CD14-positive monocyte (primary cell): ENCODE results near the gene DHCR7. TPM values are rescaled to one million over a fixed set of nuclear protein-coding genes. Genes with fewer than 3 reads are reported as not detected.

Experiments used
- DNase-seq, 3 donors: peaks; one replicate each; pipeline ENCODE4 v3.0.0-alpha.2; 2011 to 2022
- H2AFZ ChIP-seq: 2 replicates; pipeline ENCODE4 v1.6.0; 2012; ENCODE audit warnings: mild to moderate bottlenecking, low read depth, low read length, inconsistent platforms; ENCODE audit not compliant: insufficient read depth, poor library complexity, severe bottlenecking
- H3K27ac ChIP-seq, 2 donors: 1 replicate in 1 of 2; 2 replicates in 1 of 2; pipeline ENCODE4 v1.5.1; 2012 to 2013; ENCODE audit warnings: low read length in 2 of 2, control low read depth in 1 of 2, inconsistent platforms in 1 of 2, low read depth in 1 of 2, mild to moderate bottlenecking in 1 of 2
- H3K27me3 ChIP-seq, 2 donors: one replicate each; pipeline versions ENCODE4 v1.6.0 to v1.6.1; 2011 to 2013; ENCODE audit warnings: low read length in 2 of 2; ENCODE audit not compliant: control insufficient read depth in 2 of 2, insufficient read depth in 2 of 2
- H3K36me3 ChIP-seq, 2 donors: replicated peaks in 1 of 2; 1 replicate in 1 of 2; 2 replicates in 1 of 2; pipeline versions ENCODE4 v1.5.1 to v1.6.1; 2012 to 2013; ENCODE audit warnings: low read length in 2 of 2, control low read depth in 1 of 2, inconsistent platforms in 1 of 2, mild to moderate bottlenecking in 1 of 2; ENCODE audit not compliant: insufficient read depth in 2 of 2, control insufficient read depth in 1 of 2
- H3K4me1 ChIP-seq, 2 donors: 1 replicate in 1 of 2; 2 replicates in 1 of 2; pipeline versions ENCODE4 v1.5.1 to v1.6.1; 2012 to 2013; ENCODE audit warnings: low read length in 2 of 2, control low read depth in 1 of 2, inconsistent platforms in 1 of 2, mild to moderate bottlenecking in 1 of 2, moderate library complexity in 1 of 2; ENCODE audit not compliant: insufficient read depth in 2 of 2, control insufficient read depth in 1 of 2
- H3K4me2 ChIP-seq: replicated peaks from 2 replicates; pipeline ENCODE3; 2012; ENCODE audit warnings: low read length, moderate library complexity, mild to moderate bottlenecking; ENCODE audit not compliant: poor library complexity, severe bottlenecking; ENCODE audit errors: extremely low read depth
- H3K4me3 ChIP-seq, 3 experiments: fragments of 200-600 bp in 1 of 3; sonication (generic) in 1 of 3; replicated peaks in 1 of 3; 1 replicate in 2 of 3; 2 replicates in 1 of 3; pipeline ENCODE4 v1.5.1; 2011 to 2013; ENCODE audit warnings: low read length in 3 of 3, mild to moderate bottlenecking in 3 of 3, control low read depth in 2 of 3, low read depth in 2 of 3, inconsistent platforms in 1 of 3, moderate library complexity in 1 of 3
- H3K79me2 ChIP-seq: 2 replicates; pipeline ENCODE4 v1.6.0; 2012; ENCODE audit warnings: mild to moderate bottlenecking, control low read depth, inconsistent platforms, low read length, moderate library complexity; ENCODE audit not compliant: insufficient read depth
- H3K9ac ChIP-seq: 2 replicates; pipeline ENCODE4 v1.6.0; 2017; ENCODE audit warnings: low read length, mild to moderate bottlenecking; ENCODE audit not compliant: insufficient read depth, poor library complexity, severe bottlenecking
- H3K9me3 ChIP-seq, 2 donors: replicated peaks in 1 of 2; 1 replicate in 1 of 2; 2 replicates in 1 of 2; pipeline versions ENCODE4 v1.5.1 to v1.6.1; 2012 to 2013; ENCODE audit warnings: low read length in 2 of 2, control low read depth in 1 of 2; ENCODE audit not compliant: control insufficient read depth in 1 of 2, insufficient read depth in 1 of 2
- H4K20me1 ChIP-seq: 2 replicates; pipeline ENCODE4 v1.6.0; 2012; ENCODE audit warnings: mild to moderate bottlenecking, low read length, control low read depth, moderate library complexity; ENCODE audit not compliant: insufficient read depth
- H3K27ac Mint-ChIP-seq, 7 donors: one replicate each; pipeline ENCODE4 v1.8.0; 2020; ENCODE audit warnings: mild to moderate bottlenecking in 7 of 7, mixed read lengths in 7 of 7, moderate library complexity in 6 of 7, inconsistent platforms in 2 of 7
- H3K27me3 Mint-ChIP-seq, 3 donors: one replicate each; pipeline ENCODE4 v1.8.0; 2021 to 2022; ENCODE audit warnings: low read depth in 3 of 3, mild to moderate bottlenecking in 3 of 3, mixed read lengths in 3 of 3, moderate library complexity in 3 of 3, inconsistent platforms in 1 of 3
- H3K36me3 Mint-ChIP-seq, 2 donors: one replicate each; pipeline ENCODE4 v1.8.0; 2020; ENCODE audit warnings: mixed read lengths in 2 of 2, inconsistent platforms in 1 of 2, mild to moderate bottlenecking in 1 of 2
- H3K4me1 Mint-ChIP-seq: one replicate; pipeline ENCODE4 v1.8.0; 2020; ENCODE audit warnings: mild to moderate bottlenecking, mixed read lengths
- H3K4me3 Mint-ChIP-seq, 2 donors: one replicate each; pipeline ENCODE4 v1.8.0; 2020; ENCODE audit warnings: mild to moderate bottlenecking in 2 of 2, mixed read lengths in 2 of 2, moderate library complexity in 1 of 2
- H3K9me3 Mint-ChIP-seq, 7 donors: one replicate each; pipeline ENCODE4 v1.8.0; 2020 to 2022; ENCODE audit warnings: mixed read lengths in 7 of 7, mild to moderate bottlenecking in 6 of 7, moderate library complexity in 6 of 7, inconsistent platforms in 2 of 7
- WGBS: methylation state at CpG from one replicate; pipeline ENCODE4 v1.1.5; 2013; ENCODE audit warnings: missing lambda C conversion rate; ENCODE audit not compliant: insufficient coverage; 5-methylcytosine and 5-hydroxymethylcytosine counted together
- intact Hi-C, 2 donors: fragments of 100-400 bp; cut with micrococcal nuclease; formaldehyde crosslinking; loops; one replicate each; pipeline versions ENCODE4 v1.15.0 to v1.15.1; 2023
- polyA plus RNA-seq, 3 donors: library from polyadenylated mRNA; depleted of rRNA in 1 of 3; unstranded in 2 of 3; stranded (reverse) in 1 of 3; fragments of 300-500 nt in 2 of 3; fragments of >200 nt in 1 of 3; fragmentation: Illumina TruSeq in 2 of 3; gene quantifications; 1 replicate in 2 of 3; 2 replicates in 1 of 3; pipeline ENCODE4 v1.2.3, GENCODE V29; 2012 to 2021
- TF ChIP-seq, protein P1 (sequence below): fragments of 200-600 bp; IDR thresholded peaks from one replicate; pipeline ENCODE4 v1.8.0; 2022; ENCODE audit warnings: antibody characterized with exemption, mild to moderate bottlenecking

The DHCR7 gene
- polyA plus RNA-seq, 3 donors: 2.2 to 3.9 (median 2.2) TPM

DNA sequence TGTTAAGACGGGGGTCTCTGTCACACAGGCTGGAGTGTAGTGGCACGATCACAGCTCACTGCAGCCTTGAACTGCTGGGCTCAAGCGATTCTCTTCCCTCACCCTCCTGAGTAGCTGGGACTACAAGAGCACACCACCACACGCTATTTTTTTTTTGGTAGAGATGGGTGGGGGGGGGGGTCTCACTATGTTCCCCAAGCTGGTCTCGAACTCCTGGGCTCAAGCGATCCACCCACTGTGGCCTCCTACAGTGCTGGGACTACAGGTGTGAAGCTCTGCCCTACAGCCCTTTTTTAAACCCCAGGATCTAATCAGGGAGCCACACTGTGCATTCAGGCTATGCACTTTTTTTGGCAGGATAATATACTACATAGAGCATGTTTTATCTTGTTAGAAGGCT is 1.4 kb upstream of the DHCR7 start:
- H3K4me1 Mint-ChIP-seq: peaks cover 52% of the 10 kb centered on the region
- 90% methylated on average over 2 of the region's 6 CpGs for WGBS

DNA sequence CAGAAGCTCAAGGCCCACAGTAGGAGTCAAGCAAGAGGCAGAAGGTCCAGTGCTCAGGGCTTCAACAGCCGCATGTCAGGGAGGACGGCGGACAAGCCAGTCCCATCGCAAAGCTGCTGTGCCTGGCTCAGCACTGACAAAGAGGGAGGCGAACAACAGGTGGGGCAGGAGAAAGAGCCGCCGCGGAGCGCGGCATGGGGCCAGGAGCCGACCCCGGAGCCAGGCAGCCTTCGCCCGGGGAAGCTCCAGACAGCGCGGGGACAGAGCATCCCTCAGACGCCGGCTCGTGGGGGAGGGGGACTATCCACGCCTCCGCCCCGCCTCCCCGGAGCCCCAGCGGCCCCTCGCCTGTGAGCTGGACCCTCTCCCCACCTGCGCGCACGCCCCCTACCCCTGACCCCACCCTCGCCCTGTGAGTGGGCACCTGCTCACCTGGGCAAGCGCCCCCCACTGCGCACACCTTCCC is 369 bp downstream of the DHCR7 start:
- intact Hi-C loops: no loop called here
- H2AFZ ChIP-seq: peak overlapping the region; percentile 71
- peaks cover 9 to 14% of the 10 kb centered on the region in 2 donors for H3K36me3 Mint-ChIP-seq
- peak overlapping the region; percentile 90 to 93 for H3K4me3 Mint-ChIP-seq
- no peaks in the 10 kb centered on the region for H4K20me1 ChIP-seq
- H3K27me3 Mint-ChIP-seq: peaks cover 0 to 3% (median 0%) of the 10 kb centered on the region in 3 donors
- 4% methylated on average over 29 of the region's 31 CpGs for WGBS
- peak overlapping the region; percentile 4 to 76 for H3K27ac ChIP-seq
- H3K4me1 ChIP-seq: peaks cover 38 to 40% of the 10 kb centered on the region in 2 donors
- H3K4me2 ChIP-seq: peak overlapping the region; percentile 96
- H3K27me3 ChIP-seq: no peaks in the 10 kb centered on the region
- DNase-seq: peak in 1 of 3 donors; percentile 14
- H3K4me1 Mint-ChIP-seq: peaks cover 40% of the 10 kb centered on the region
- H3K9ac ChIP-seq: peak overlapping the region; percentile 73
- H3K27ac Mint-ChIP-seq: peak overlapping the region; percentile 75 to 91 (median 84)
- TF ChIP-seq, protein P1, sequence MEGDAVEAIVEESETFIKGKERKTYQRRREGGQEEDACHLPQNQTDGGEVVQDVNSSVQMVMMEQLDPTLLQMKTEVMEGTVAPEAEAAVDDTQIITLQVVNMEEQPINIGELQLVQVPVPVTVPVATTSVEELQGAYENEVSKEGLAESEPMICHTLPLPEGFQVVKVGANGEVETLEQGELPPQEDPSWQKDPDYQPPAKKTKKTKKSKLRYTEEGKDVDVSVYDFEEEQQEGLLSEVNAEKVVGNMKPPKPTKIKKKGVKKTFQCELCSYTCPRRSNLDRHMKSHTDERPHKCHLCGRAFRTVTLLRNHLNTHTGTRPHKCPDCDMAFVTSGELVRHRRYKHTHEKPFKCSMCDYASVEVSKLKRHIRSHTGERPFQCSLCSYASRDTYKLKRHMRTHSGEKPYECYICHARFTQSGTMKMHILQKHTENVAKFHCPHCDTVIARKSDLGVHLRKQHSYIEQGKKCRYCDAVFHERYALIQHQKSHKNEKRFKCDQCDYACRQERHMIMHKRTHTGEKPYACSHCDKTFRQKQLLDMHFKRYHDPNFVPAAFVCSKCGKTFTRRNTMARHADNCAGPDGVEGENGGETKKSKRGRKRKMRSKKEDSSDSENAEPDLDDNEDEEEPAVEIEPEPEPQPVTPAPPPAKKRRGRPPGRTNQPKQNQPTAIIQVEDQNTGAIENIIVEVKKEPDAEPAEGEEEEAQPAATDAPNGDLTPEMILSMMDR: no peak
- no peaks in the 10 kb centered on the region for H3K79me2 ChIP-seq
- peak overlapping the region; percentile 64 to 85 (median 82) for H3K4me3 ChIP-seq
- no peaks in the 10 kb centered on the region for H3K36me3 ChIP-seq
- H3K9me3 Mint-ChIP-seq: peaks cover 7 to 19% (median 15%) of the 10 kb centered on the region in 7 donors
- peaks cover 7 to 11% of the 10 kb centered on the region in 2 donors for H3K9me3 ChIP-seq

More for the DNA sequence above, 1.4 kb upstream of the DHCR7 start:
- TF ChIP-seq, protein P1: no peak
- Histone ChIP-seq H4K20me1 (peaks cover 10% of the 10 kb centered on the region), H3K27me3 (no peaks in the 10 kb centered on the region), H3K79me2 (peaks cover 15% of the 10 kb centered on the region), H3K27ac (no peak overlapping the region), H2AFZ (no peak overlapping the region), H3K9ac (no peak overlapping the region), H3K4me3 (no peak overlapping the region), H3K36me3 (peaks cover 0 to under 1% of the 10 kb centered on the region in 2 donors), H3K4me2 (peak overlapping the region; percentile 96), H3K9me3 (peaks cover 7 to 11% of the 10 kb centered on the region in 2 donors), H3K4me1 (peaks cover 49 to 53% of the 10 kb centered on the region in 2 donors)
- Mint-ChIP-seq H3K9me3 (peaks cover 7 to 19% (median 15%) of the 10 kb centered on the region in 7 donors), H3K27me3 (peaks cover 0 to 3% (median 0%) of the 10 kb centered on the region in 3 donors), H3K27ac (peak overlapping the region in 3 of 7 donors; percentile 2 to 70 (median 18)), H3K36me3 (peaks cover 9 to 14% of the 10 kb centered on the region in 2 donors), H3K4me3 (peak overlapping the region; percentile 90)
- intact Hi-C loops: no loop called here
- DNase-seq: no peak
